Cardiac fibroblast (primary cell): ENCODE measurements around the gene TM2D3.

ENCODE experiments used
- DNase-seq, 2 donors: peaks; one replicate each; pipeline versions ENCODE4 v3.0.0 to v3.0.0-alpha.2; 2010; ENCODE audit warnings: low read depth in 2 of 2
- H3K4me3 ChIP-seq, 2 donors: replicated peaks in 1 of 2; 1 replicate in 1 of 2; 2 replicates in 1 of 2; pipeline ENCODE4 v1.5.1; 2011; ENCODE audit warnings: low read depth in 2 of 2, low read length in 2 of 2, mild to moderate bottlenecking in 2 of 2, moderate library complexity in 1 of 2
- CTCF ChIP-seq: IDR thresholded peaks from one replicate; pipeline ENCODE4 v1.5.1; 2011; ENCODE audit warnings: low read depth, mild to moderate bottlenecking, low read length, inconsistent platforms

The TM2D3 gene

GRCh38 chr15:101689901-101690300 is 37.7 kb upstream of the TM2D3 start:
- H3K4me3 ChIP-seq = no peak overlapping the region
- DNase-seq = peak in 1 of 2 donors; percentile 78
- no peak for TF ChIP-seq CTCF

- no peak for TF ChIP-seq CTCF
- no peak for DNase-seq
- H3K4me3 ChIP-seq = no peak overlapping the region
These were observed 34.5 kb upstream of the TM2D3 start for GRCh38 chr15:101686718-101687117.

GRCh38 chr15:101684877-101685276 is 32.7 kb upstream of the TM2D3 start:
- no peak for TF ChIP-seq CTCF
- DNase-seq = no peak
- H3K4me3 ChIP-seq = no peak overlapping the region

GRCh38 chr15:101684384-101684783 is 32.2 kb upstream of the TM2D3 start:
- peak; percentile 69 to 89 for DNase-seq
- no peak for TF ChIP-seq CTCF
- H3K4me3 ChIP-seq = no peak overlapping the region

- H3K4me3 ChIP-seq = no peak overlapping the region
- DNase-seq = no peak
- TF ChIP-seq CTCF = no peak
These were observed 27.6 kb upstream of the TM2D3 start for GRCh38 chr15:101679806-101680205.

- H3K4me3 ChIP-seq = no peak overlapping the region
- TF ChIP-seq CTCF = no peak
- DNase-seq = no peak
These were observed 24.7 kb upstream of the TM2D3 start for GRCh38 chr15:101676921-101677329.
